Muscle of leg (tissue), 11 donors: ENCODE data around the gene IKZF1. TPM values are rescaled to one million over a fixed set of nuclear protein-coding genes. Genes with fewer than 3 reads are reported as not detected.
A peak's percentile ranks its signal among the peaks of the same experiment; 100 is the strongest.

Experiments
- DNase-seq: peaks from one replicate; pipeline ENCODE4 v3.0.0; 2013
- H3K27ac ChIP-seq: one replicate; pipeline ENCODE4 v1.5.1; 2013; ENCODE audit warnings: mild to moderate bottlenecking, low read length, control low read depth
- H3K27me3 ChIP-seq: one replicate; pipeline ENCODE4 v1.6.1; 2013; ENCODE audit warnings: low read length; ENCODE audit not compliant: control insufficient read depth, insufficient read depth
- H3K36me3 ChIP-seq: one replicate; pipeline ENCODE4 v1.6.1; 2013; ENCODE audit warnings: low read length; ENCODE audit not compliant: control insufficient read depth, insufficient read depth
- H3K4me1 ChIP-seq: one replicate; pipeline ENCODE4 v1.6.1; 2013; ENCODE audit warnings: low read length; ENCODE audit not compliant: control insufficient read depth, insufficient read depth
- H3K4me3 ChIP-seq: one replicate; pipeline ENCODE4 v1.5.1; 2013; ENCODE audit warnings: low read length, control low read depth
- H3K9me3 ChIP-seq: replicated peaks from 2 replicates; pipeline ENCODE4 v1.6.1; 2013; ENCODE audit warnings: low read depth, low read length; ENCODE audit not compliant: control insufficient read depth
- WGBS: methylation state at CpG from one replicate; pipeline ENCODE4 v1.1.5; 2013; ENCODE audit warnings: missing lambda C conversion rate; ENCODE audit not compliant: insufficient coverage; 5-methylcytosine and 5-hydroxymethylcytosine counted together
- polyA plus RNA-seq, 8 donors: library from polyadenylated mRNA; unstranded; fragments of 120-200 nt; gene quantifications; one replicate each; pipeline versions ENCODE4 v1.2.1 to v1.2.3, GENCODE V29; 2013; ENCODE audit warnings: inconsistent platforms in 1 of 8, low replicate concordance in 1 of 8; ENCODE audit not compliant: insufficient read length in 8 of 8, insufficient read depth in 1 of 8
- total RNA-seq: library from RNA; stranded (reverse); fragments of 120-200 nt; gene quantifications from one replicate; pipeline ENCODE4 v1.2.4, GENCODE V29; 2013

Gene IKZF1
- total and polyA plus RNA-seq, 9 donors: 1.1 to 2.1 (median 1.6) TPM

- no peak for DNase-seq
- H3K27ac ChIP-seq: no peak overlapping the region
- no peaks in the 10 kb centered on the region for H3K36me3 ChIP-seq
- H3K4me3 ChIP-seq: no peak overlapping the region
- no peaks in the 10 kb centered on the region for H3K27me3 ChIP-seq
- H3K4me1 ChIP-seq: no peaks in the 10 kb centered on the region
- no peaks in the 10 kb centered on the region for H3K9me3 ChIP-seq
- 89% methylated on average over 6 of the region's 9 CpGs for WGBS
Observed at GRCh38 chr7:50353894-50354595, 49.5 kb downstream of the IKZF1 start.

GRCh38 chr7:50355817-50356178 lies 51.3 kb downstream of the IKZF1 start:
- H3K4me1 ChIP-seq: no peaks in the 10 kb centered on the region
- H3K4me3 ChIP-seq: no peak overlapping the region
- peak; percentile 28 for DNase-seq
- H3K9me3 ChIP-seq: no peaks in the 10 kb centered on the region
- H3K36me3 ChIP-seq: no peaks in the 10 kb centered on the region
- H3K27ac ChIP-seq: no peak overlapping the region
- WGBS: 31% methylated on average over 3 of the region's 9 CpGs
- peaks cover 2% of the 10 kb centered on the region for H3K27me3 ChIP-seq

- H3K4me3 ChIP-seq: no peak overlapping the region
- DNase-seq: peak; percentile 64
- H3K36me3 ChIP-seq: no peaks in the 10 kb centered on the region
- peaks cover 2% of the 10 kb centered on the region for H3K27me3 ChIP-seq
- no peaks in the 10 kb centered on the region for H3K4me1 ChIP-seq
- H3K27ac ChIP-seq: no peak overlapping the region
- WGBS: 67% methylated on average over 7 of the region's 15 CpGs
- no peaks in the 10 kb centered on the region for H3K9me3 ChIP-seq
Observed at GRCh38 chr7:50356212-50356944, 51.9 kb downstream of the IKZF1 start.

GRCh38 chr7:50356945-50357268 lies 52.4 kb downstream of the IKZF1 start:
- Histone ChIP-seq H3K4me3 (no peak overlapping the region), H3K27ac (no peak overlapping the region), H3K36me3 (no peaks in the 10 kb centered on the region), H3K4me1 (no peaks in the 10 kb centered on the region), H3K27me3 (peaks cover 2% of the 10 kb centered on the region), H3K9me3 (no peaks in the 10 kb centered on the region)
- 77% methylated on average over 7 of the region's 7 CpGs for WGBS
- no peak for DNase-seq

- Histone ChIP-seq H3K27me3 (peaks cover 2% of the 10 kb centered on the region), H3K4me1 (no peaks in the 10 kb centered on the region), H3K36me3 (no peaks in the 10 kb centered on the region), H3K4me3 (no peak overlapping the region), H3K27ac (no peak overlapping the region), H3K9me3 (no peaks in the 10 kb centered on the region)
- no peak for DNase-seq
- WGBS: 88% methylated on average over 3 of the region's 8 CpGs
Observed at GRCh38 chr7:50357426-50357825, 52.9 kb downstream of the IKZF1 start.

GRCh38 chr7:50358041-50358705 lies 53.7 kb downstream of the IKZF1 start:
- WGBS: 65% methylated on average over 9 of the region's 13 CpGs
- DNase-seq: no peak
- H3K9me3 ChIP-seq: no peaks in the 10 kb centered on the region
- no peak overlapping the region for H3K4me3 ChIP-seq
- H3K36me3 ChIP-seq: no peaks in the 10 kb centered on the region
- H3K27me3 ChIP-seq: peaks cover 2% of the 10 kb centered on the region
- no peaks in the 10 kb centered on the region for H3K4me1 ChIP-seq
- no peak overlapping the region for H3K27ac ChIP-seq

- peaks cover 2% of the 10 kb centered on the region for H3K27me3 ChIP-seq
- no CpG with 5 or more reads among the region's 5 CpGs for WGBS
- H3K27ac ChIP-seq: no peak overlapping the region
Observed at GRCh38 chr7:50358779-50359178, 54.3 kb downstream of the IKZF1 start.

GRCh38 chr7:50359258-50359994 lies 54.9 kb downstream of the IKZF1 start:
- Histone ChIP-seq H3K27me3 (peaks cover 2% of the 10 kb centered on the region), H3K4me1 (no peaks in the 10 kb centered on the region)

More at GRCh38 chr7:50358779-50359178, 54.3 kb downstream of the IKZF1 start:
- no peak for DNase-seq
- no peaks in the 10 kb centered on the region for H3K36me3 ChIP-seq
- H3K4me1 ChIP-seq: no peaks in the 10 kb centered on the region
- H3K9me3 ChIP-seq: no peaks in the 10 kb centered on the region
- no peak overlapping the region for H3K4me3 ChIP-seq

GRCh38 chr7:50359995-50360925 lies 55.7 kb downstream of the IKZF1 start:
- WGBS: 67% methylated on average over 12 of the region's 20 CpGs
- DNase-seq: no peak
- no peaks in the 10 kb centered on the region for H3K36me3 ChIP-seq
- no peaks in the 10 kb centered on the region for H3K9me3 ChIP-seq
- H3K4me3 ChIP-seq: no peak overlapping the region
- H3K27ac ChIP-seq: no peak overlapping the region
- H3K27me3 ChIP-seq: peaks cover 2% of the 10 kb centered on the region
- no peaks in the 10 kb centered on the region for H3K4me1 ChIP-seq

More at GRCh38 chr7:50359258-50359994, 54.9 kb downstream of the IKZF1 start:
- Histone ChIP-seq H3K27ac (no peak overlapping the region), H3K36me3 (no peaks in the 10 kb centered on the region), H3K4me3 (no peak overlapping the region), H3K9me3 (no peaks in the 10 kb centered on the region)
- no peak for DNase-seq
- WGBS: 84% methylated on average over 7 of the region's 9 CpGs
